NCI-H187 treated with DMSO at 0.1 percent for 48 hours (cell line): ENCODE results near the gene LYRM4.

ENCODE experiments used
- DNase-seq: peaks from one replicate; lab custom pipeline; 2025; lab: John Stamatoyannopoulos, UW

The LYRM4 gene

DNA sequence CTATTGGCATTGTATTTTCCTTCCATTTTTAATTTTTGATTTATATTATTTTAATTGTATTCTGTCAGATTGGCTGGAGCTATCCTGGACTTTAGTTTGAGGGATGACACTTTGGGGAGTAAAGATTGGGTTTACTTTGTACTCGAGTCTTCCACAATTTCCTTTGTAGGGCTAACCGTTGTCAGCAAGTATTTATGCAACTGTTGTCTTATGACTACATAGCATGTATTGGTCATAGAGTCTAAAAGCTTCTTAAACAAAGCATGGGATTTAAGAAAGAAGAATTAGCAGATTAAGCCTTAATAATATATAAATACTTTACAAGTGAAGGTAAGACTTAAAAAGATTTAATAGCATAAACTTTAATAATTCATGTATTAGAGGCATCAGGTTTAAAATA is 20.2 kb upstream of the LYRM4 start:
- no peak for DNase-seq

DNA sequence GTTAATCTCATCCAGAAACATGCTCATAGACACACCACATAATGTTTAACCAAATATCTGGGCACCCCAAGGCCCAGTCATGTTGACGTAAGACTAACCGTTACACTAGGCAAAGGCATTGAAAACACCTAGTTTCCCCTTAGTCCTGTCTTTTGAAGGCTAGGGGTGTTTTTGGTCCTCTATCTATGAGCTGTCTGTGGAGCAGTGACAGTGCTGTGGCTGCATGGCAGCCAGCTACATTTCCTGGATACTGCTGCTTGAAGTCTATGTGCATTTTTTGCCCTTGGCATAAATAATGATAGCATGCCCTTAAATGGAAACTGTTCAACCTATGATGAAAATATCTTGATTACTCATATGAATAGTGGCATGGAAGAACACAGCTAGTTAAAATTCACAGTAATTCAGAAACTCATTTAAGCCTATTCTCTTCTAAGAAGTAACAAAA is 19.2 kb upstream of the LYRM4 start:
- no peak for DNase-seq

- no peak for DNase-seq
Measured at GRCh38 chr6:5278565-5279120, 17.9 kb upstream of the LYRM4 start.

- no peak for DNase-seq
Measured at GRCh38 chr6:5278047-5278446, 17.3 kb upstream of the LYRM4 start.

DNA sequence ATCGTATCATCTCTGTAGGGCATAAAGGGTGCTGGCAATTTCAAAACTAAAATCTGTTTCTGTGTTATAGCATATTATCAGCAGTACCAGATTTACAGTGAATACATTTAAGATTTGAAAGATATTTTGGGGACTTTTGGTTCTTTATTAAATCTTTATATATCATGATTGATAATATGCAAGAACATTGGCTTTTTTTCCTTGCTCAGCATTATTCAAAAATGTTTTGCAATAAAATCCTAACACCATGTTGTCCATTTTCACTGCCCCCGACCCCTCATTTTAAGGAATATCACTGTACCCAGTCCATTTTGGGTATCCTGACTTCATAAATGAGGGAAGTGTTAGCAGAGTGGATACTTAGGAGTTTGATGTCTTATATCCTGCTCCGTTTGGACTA is 16.8 kb upstream of the LYRM4 start:
- DNase-seq, result no peak

DNA sequence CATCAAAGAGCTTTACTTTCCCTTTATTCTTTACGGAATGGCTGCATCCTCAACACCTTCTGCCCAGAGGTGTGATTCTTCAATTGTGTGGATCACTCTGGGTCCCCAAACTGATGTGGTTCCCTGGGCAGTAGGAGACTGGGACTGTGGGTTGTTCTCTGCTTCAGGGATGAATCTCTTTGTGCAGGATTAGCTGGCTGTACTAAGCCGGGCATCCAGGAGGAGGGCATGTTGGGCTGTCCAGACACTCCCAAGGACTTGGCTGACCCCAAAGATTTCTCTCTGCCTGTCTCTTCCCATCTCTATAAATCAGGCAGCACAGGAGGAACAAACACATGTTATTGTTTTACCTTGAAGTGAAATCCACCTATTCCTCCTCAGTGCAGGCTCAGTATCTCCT is 15.8 kb upstream of the LYRM4 start:
- no peak for DNase-seq

DNA sequence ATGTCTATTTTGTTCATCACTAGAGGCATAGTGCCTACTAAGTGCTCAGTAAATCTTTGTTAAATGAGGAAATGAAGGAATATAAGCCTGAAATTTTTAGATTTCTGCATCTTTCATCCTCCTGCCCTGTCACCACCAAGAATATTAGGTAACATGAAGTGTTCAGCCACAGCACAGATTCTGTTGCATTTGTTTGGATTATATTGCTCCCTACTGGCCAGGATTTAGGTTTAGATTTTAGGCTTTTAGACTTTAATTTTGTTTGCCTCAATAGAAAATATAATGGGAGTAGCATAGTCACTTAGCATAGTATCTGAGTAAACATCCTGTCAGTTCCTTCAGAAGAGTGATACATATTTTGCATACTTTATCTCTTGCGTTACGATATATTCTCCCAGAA is 14.7 kb upstream of the LYRM4 start:
- DNase-seq, result no peak

DNA sequence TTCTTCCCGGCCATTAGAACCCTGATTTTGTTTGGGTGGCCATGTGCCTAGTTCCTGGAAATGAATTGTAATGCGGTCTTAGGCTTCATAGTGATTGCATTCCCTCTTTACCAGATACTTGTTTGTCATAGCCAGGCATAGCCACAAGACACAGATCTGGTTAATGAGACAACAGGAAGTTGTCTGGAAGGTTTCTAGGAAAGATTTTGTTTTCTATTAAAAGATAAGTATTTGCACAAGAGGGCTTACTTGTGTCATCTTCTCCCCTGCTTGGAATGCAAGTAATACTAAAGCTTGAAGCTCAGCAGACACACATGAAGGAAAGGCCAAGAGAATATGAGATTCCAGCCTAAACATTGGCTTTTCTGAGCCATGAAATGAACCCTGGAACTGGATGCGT is 13.5 kb upstream of the LYRM4 start:
- no peak for DNase-seq

- no peak for DNase-seq
Measured at GRCh38 chr6:5271926-5272325, 11.2 kb upstream of the LYRM4 start.

DNA sequence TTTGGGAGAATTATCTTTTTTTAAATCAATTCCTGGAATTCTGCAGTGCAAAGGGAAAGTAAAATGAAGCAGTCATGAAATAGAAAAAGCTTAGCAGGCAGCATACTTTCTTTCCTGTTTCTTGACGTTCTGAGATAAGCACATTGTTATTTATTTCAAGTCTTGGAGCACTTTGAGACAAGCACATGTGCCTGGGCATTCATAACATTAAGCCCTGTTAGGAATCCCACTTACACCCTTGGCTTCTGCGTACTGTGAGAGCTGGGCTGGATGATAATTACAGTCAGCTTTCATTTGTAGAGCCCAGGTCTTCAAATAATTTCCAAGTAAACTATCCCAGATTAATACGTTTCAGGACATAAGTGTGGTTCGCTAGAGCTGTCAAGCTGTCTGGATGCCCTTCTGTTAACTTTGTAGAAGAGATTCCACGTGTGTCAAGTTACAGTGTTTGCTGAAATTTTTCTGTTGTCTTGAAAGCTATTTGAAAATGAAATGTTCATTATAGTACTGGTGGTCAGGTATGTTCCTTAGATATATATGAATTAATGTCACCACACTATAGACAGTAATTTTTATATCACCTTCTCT is 9.4 kb upstream of the LYRM4 start:
- DNase-seq, result no peak

DNA sequence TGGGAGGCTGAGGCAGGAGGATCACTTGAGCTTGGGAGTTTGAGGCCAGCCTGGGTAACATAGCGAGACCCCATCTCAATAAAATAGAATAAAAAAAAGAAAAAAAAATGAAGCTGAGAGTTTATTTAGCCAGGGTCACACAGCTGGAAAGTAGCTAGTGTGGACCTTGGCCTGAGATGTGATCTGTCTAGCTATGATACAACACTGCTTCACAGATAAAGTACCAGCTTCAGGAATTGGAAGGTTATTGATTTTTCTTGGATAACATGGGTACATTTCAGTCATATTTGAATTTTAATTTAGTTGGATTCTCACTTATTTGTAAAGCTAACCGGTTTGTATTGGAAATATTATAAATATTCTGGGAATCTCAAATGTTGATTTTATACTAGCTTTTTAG is 5.7 kb upstream of the LYRM4 start:
- DNase-seq, result no peak

- DNase-seq, result no peak
Measured at GRCh38 chr6:5261545-5262109, 877 bp upstream of the LYRM4 start.

DNA sequence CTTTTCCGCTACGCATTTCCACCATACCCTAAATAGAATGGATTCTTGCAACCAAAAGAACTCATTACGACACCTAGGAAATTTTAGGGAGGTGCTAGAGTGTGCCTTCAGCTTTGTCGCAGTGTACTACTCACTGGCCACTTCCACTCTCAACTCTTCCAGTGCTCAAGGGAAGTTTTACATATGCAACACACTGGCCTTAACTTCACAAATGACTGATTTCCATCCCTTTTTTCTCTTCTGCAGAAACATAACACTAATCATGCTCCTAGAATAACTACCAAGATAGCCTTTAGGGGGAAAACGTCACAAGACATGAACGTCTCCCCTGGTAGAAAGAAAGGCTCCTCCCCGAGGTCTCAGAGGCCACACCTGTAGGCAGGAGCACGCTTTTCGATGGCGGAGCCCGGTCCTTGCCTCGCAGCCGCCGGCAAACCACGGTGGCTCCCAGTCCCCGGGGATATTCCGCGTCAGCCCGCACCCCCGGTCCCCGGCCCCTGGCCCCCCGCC is 584 bp downstream of the LYRM4 start:
- DNase-seq, result peak; percentile 8

DNA sequence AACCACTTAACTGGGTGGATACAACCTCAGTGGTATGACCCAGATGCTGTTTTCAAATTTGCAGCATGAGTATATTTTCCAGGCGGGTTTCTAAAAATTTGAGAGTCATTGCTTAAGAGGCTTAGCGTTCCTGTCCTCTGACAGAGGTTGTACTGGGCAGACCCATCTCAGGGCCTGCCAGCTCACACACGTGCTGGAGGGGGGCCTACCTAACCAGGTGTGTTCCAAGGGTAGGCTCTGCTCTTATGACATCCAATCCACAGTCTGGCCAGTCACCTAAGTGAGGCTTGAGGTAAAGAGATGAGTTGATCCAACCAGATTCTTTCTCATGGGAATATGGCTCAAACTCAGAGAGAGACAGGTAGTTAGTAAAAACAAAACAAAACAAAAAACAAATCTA is 1.3 kb downstream of the LYRM4 start:
- no peak for DNase-seq

- no peak for DNase-seq
Measured at GRCh38 chr6:5257400-5257799, 3.4 kb downstream of the LYRM4 start.

DNA sequence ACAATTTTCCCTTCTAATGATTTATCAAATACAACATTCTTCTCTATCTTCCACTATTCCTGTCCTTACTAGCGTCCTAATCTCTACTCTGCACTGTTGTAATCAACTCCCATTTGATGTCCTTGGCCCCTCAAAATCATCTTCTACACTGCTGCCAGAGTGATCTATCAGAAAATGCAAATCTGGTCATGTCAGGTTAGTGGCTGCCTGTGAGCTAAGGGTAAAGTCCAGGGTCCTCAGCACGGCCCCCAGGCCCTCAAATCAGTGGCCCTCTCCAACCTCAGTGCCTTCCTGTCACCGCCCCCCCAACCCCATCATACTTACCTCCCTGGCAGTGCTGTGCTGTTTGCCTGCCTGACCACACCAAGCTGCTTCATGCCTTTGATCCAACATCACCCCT is 3.8 kb downstream of the LYRM4 start:
- DNase-seq, result no peak

GRCh38 chr6:5250911-5251310 is 9.8 kb downstream of the LYRM4 start:
- DNase-seq, result no peak

GRCh38 chr6:5250451-5250850 is 10.3 kb downstream of the LYRM4 start:
- no peak for DNase-seq

DNA sequence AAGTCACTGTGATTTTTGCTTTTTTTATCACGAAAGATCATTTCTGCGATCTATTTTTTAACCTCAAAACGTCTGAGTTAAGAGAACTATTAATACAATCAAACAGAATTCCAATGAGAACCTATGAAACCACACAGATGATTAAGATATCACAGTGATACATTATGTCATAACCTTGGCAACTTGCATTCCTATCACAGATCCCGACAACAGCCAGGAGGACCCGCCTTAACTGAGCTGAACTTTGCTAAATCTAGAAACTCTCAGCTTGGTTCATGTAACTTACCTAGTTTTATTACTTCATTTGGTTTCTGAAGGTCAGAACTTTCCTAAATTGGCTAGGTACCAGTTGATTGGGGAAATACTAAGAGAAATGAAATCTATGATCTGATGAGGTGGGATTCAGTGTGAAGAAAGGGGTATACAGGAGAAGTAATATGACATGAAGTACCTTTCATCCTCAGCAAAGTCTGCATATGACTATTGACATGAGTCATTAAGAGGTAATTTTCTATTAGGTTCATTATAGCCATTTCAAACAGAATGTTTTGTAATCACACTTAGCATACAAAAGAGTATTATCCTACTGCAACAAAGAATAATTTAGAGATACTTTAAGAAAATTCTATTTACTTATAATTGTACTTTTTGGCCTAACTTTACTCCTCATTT is 11.2 kb downstream of the LYRM4 start:
- no peak for DNase-seq

DNA sequence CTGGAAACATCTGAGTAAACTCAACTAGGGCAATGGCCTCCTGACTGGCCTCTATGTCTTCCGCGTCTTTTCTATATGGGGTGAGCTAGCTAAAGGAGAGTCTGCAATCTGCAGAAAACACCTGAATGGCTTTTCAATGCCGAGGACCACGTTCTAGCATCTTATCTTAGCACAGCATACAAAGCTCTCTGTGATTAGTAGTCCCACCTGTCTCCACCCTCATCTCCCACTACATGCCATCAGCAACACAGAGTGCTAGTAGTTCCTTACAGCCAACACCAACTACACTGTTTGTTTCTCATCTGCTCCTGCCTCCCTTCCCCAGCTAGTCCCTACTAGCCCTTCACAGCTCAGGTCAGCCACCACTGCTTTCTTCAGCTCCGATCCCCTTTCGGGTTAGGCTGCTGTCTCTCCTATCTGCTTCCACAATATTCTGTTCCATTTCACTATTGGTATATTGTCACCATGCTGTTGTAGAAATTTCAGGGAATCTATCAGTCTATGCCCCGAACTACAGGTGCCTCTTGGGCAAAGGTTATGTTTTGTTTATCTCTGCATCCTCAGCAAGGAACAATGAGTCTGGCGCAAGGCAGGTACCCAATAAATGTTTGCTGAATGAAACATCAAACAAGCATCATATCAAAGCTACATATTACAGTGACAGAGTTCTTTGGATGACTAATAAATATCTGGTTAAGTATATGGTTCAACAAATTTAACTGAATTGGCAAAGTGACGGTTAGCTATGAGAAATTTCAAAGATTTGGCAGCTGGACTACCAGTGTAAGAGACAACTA is 12.2 kb downstream of the LYRM4 start:
- no peak for DNase-seq

GRCh38 chr6:5247201-5247600 is 13.5 kb downstream of the LYRM4 start:
- no peak for DNase-seq
